DMS153 treated with DMSO at 0.1 percent for 48 hours (cell line): ENCODE measurements around the gene ATE1.
A peak's percentile ranks its signal among the peaks of the same experiment; 100 is the strongest.
"Not testable (repeated sequence)": the region's sequence is repeated elsewhere in the genome, so short reads cannot be mapped to it uniquely, and the experiment has no call there.

Experiments used
- DNase-seq: peaks from one replicate; lab custom pipeline; 2025; ENCODE audit not compliant: unreplicated experiment; lab: John Stamatoyannopoulos, UW

Gene ATE1

DNA sequence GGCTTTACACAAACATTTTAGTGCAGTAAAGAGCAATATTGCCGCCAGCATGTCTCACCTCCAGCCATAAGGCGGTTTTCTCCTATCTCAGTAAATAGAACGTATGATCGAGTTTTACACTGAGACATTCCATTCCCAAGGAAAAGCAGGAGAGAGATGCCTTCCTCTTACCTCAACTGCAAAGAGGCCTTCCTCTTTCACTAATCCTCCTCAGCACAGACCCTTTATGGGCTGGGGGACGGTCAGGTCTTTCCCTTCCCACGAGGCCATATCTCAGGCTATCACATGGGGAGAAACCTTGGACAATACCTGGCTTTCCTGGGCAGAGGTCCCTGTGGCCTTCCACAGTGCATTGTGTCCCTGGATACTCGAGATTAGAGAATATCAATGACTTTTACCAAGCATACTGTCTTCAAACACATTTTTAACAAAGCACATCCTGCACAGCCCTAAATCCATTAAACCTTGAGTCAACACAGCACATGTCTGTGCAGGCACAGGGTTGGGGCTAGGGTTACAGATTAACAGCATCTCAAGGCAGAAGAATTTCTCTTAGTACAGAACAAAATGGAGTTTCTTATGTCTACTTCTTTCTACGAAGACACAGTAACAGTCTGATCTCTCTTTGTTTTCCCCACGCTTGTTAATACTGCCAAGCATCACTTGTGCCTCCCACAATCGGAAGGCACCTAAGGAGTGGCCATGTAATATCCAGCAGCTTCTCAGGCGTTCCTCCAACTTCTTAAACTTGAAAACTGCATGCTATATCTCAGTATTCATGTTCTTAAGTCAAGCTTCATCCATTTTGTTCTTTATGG, 2.6 kb upstream of the ATE1 start:
- DNase-seq = not testable (repeated sequence)

- DNase-seq = not testable (repeated sequence)
These were observed 1.9 kb upstream of the ATE1 start for GRCh38 chr10:121929585-121930267.

- no peak for DNase-seq
These were observed 675 bp upstream of the ATE1 start for GRCh38 chr10:121928528-121928884.

GRCh38 chr10:121927318-121927840, 452 bp downstream of the ATE1 start:
- no peak for DNase-seq

DNA sequence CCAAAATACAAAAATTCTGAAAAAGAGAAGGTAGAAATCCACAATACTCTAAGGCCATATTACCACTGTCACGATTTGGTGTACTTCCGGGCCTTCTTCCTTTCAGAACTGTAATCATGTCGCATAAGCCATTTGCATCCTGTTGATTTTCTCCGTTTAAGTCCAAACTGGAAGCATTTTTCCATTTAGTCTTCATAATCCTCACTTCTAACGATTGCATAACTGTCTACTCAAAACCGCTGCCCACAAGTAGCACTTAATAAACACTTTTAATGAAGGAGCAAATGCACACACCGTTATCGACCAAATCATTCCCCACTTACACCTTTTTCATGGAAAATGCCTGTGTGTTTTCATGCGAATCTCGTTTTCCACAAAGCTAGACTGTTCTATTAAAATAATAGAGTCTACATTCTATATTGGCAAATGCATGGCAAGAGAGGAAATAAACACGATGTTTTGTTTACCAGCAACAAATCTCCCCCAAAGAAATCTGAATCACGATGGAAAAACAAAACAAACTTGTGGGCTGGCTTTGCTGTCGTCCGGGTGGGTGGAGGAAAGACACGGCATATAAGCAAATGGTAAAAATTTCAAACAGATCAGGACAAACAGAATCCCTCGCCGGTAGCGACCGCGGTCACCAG, 1.0 kb downstream of the ATE1 start:
- DNase-seq = peak; percentile 49

DNA sequence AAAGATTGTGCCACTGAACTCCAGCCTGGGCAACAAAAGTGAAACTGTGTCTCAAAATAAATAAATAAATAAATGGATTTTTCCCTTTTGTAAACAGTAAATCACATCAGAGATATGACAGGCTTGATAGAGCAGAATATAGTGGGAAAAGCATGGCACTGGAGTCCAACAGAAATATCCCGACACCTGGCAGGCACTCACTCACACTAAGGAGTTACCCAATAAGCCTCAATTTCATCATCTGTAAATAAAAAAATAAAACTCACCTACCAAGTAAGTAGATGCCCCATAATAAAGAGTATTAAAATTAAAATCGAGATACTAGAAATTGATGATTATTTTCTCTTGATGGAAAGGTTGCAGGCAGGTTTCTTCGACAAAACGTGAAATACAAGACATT, 1.7 kb downstream of the ATE1 start:
- no peak for DNase-seq

GRCh38 chr10:121921238-121921931, 6.4 kb downstream of the ATE1 start:
- no peak for DNase-seq

GRCh38 chr10:121919666-121920065, 8.2 kb downstream of the ATE1 start:
- no peak for DNase-seq

GRCh38 chr10:121918800-121919199, 9.0 kb downstream of the ATE1 start:
- not testable (repeated sequence) for DNase-seq

DNA sequence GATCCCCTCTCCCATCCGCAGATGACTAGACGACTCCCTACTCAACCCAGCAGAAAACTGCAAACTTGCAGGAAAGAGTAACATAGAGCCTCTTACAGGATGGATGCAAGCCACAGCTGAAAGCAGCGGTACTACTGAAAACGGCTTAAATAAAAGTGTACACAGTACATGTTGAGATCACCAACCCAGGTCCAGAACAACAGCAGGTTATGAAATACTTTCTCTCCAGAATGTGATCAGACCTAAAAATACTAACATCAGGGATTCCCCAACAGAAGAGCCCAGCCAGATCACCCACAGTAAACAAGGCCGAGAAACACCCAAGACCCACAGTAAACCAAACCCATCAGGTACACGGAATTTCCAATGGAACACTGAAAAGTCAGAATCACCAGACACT, 13.2 kb downstream of the ATE1 start:
- DNase-seq = no peak

DNA sequence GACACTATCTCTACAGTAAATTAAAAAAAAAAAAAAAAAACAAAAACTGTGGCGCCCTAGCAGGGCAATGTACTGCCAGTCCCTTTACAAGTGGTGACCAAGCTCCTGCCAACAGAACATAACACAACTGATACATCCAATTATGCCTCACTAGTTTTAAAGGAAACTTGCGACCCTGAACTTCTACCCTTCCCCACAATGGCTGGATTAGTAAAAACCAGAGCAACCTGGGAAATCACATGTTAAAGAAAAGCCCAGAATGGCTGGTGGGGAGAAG, 16.5 kb downstream of the ATE1 start:
- no peak for DNase-seq

DNA sequence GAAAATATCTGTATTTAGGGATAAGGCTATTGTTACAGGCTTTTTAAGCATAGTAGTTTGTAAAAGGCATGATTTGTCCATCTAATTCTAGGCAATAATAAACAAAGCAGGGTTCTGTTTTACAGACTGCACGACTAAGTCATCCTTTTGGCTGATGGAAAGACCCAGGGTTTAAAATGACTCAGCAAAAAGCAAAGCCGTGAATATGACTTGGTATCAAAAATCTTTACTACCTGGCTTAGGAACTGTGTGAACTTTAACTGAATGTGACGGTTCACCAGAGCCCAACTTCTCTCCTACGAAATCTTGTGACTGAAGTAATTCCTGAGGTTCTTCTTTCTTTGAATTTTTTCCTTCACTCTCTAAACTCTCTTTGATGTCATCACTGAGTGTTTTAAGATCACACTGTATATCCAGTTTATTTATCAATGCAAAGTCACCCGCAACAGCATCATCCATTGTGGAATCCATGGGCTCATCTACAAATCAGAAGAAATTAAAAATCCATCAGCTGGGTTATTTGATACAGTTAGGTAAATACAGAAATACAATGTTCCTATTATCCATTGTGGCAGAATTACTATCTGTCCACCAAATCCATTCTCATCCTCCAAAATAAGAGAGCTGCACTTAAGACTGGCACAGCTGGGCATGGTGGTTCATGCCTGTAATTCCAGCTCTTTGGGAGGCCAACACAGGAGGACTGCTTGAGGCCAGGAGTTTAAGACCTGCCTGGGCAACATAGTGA, 17.0 kb downstream of the ATE1 start:
- no peak for DNase-seq

- DNase-seq = no peak
These were observed 22.9 kb downstream of the ATE1 start for GRCh38 chr10:121904888-121905287.

DNA sequence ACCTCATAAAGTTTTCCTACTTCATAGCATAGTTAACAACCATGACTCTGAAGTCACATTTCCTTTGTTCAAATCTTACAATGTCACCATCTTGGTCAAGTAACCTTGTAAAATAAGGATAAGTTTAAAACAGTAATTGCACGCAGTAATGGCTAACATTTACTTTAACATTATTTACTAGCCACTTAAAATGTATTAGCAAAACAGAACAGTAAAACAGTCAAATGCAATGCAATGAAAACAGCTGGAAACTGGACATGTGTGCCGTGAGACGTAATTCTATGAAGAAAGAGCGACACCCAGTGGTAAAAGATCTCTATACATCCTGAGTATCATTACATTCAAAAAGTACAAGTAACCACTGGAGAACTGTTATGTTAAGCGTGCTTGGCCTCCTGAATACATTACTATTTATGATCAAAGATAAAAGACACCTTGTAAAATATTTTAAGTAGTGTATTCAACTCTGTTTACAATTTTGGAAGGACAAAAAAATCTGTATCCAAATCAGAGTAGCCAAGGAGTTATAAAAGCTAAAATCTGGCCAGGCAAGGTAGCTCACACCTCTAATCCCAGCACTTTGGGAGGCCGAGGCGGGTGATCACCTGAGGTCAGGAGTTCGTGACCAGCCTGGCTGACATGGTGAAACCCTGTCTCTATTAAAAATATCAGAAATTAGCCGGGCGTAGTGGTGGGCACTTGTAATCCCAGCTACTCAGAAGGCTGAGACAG, 27.2 kb downstream of the ATE1 start:
- DNase-seq = peak; percentile 64

- DNase-seq = no peak
These were observed 28.1 kb downstream of the ATE1 start for GRCh38 chr10:121899727-121900126.

DNA sequence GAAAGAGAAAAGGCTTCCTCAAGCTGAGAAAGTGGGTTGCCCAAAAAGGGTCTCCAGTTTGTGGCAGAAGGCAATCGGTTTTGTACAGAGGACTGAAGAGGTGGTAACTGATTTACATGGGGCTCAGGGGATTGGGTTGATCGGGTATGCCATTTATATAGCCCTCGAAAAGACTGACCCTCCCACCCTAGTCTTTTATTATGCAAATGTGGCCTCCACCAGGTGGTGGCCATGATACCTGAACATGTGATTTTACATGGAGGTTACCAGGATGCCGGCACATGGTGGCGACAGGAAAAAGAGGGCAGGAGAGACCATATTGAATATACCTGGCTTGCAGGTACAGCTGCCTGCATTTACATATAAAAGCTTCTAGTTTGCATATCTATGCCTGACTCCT, 36.7 kb downstream of the ATE1 start:
- no peak for DNase-seq

GRCh38 chr10:121889212-121889611, 38.6 kb downstream of the ATE1 start:
- DNase-seq = no peak

DNA sequence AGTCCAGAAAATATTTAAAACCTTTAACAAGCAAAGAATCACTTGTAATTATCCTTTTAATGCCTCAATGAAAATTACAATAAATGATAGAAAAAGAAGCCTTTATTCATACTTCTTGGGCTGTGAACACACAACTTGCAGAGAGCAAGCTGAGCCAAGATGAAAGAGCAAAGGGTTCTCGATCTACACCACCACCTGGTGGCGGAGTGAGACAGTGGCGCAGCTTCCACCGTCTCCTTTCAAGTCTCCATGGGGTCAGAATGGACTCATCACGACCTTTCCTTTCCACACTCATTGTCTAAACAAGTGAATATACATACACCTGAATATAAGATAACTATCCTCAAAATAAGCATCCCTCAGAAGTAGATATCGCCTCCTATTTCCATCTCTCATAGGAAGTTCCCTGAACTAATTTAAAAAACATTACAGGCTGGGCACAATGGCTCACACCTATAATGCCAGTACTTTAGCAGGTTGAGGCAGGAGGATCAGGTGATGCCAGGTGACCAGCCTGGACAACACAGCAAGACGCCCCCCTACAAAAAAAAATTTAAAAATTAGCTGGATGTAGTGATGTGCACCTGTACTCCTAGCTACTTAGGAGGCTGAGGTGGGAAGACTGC, 40.7 kb downstream of the ATE1 start:
- no peak for DNase-seq

DNA sequence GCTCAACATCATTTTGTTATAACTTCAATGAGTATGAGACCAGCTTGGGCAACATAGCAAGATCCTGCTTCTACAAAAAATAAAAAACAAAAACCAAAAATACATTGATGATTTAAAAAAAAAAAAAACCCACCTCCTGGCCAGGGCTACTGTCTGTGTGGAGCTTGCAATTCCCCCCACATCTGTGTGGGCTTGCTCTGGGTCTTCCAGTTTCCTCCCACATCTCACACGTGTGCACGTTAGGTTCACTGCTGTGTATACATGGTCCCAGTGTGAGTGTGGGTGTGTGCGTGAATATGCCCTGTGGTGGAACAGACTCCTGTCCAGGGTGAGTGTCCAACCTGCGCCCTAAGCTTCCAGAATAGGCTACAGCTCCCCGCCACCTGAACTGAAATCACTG, 41.6 kb downstream of the ATE1 start:
- DNase-seq = no peak

DNA sequence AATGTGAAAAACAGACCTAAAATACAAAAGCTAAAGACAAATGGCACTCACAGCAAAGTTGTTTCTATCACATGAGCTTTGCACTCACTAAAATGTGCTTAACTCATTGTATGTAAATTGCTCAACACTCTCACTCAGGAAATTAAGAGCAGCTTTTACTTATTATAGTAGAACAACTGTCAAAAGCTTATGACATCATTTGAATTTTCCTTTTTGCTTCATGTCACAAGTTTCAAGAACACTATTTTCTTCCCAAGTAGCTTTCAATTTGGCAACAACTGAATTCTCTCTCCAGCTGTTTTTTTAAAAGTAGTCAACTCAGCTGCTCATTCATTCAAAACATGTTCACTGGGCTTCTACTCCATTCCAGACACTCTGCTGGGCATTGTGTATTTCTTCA, 46.9 kb downstream of the ATE1 start:
- DNase-seq = no peak
